Peyer's patch (tissue), 4 donors: ENCODE measurements around the gene SLC2A4RG.

ENCODE experiments used
- CTCF ChIP-seq, 6 experiments: fragments of 450-650 bp in 4 of 6; fragments of 200-600 bp in 2 of 6; sonication (generic) in 1 of 6; IDR thresholded peaks; one replicate each; pipeline ENCODE4 v1.5.1; 2017 to 2019; ENCODE audit warnings: antibody characterized with exemption in 6 of 6, mild to moderate bottlenecking in 3 of 6, moderate library complexity in 1 of 6
- POLR2A ChIP-seq, 2 donors: fragments of 450-650 bp; IDR thresholded peaks; one replicate each; pipeline ENCODE4 v1.5.1; 2017; ENCODE audit warnings: antibody characterized with exemption in 2 of 2, mild to moderate bottlenecking in 2 of 2, moderate library complexity in 2 of 2

DNA sequence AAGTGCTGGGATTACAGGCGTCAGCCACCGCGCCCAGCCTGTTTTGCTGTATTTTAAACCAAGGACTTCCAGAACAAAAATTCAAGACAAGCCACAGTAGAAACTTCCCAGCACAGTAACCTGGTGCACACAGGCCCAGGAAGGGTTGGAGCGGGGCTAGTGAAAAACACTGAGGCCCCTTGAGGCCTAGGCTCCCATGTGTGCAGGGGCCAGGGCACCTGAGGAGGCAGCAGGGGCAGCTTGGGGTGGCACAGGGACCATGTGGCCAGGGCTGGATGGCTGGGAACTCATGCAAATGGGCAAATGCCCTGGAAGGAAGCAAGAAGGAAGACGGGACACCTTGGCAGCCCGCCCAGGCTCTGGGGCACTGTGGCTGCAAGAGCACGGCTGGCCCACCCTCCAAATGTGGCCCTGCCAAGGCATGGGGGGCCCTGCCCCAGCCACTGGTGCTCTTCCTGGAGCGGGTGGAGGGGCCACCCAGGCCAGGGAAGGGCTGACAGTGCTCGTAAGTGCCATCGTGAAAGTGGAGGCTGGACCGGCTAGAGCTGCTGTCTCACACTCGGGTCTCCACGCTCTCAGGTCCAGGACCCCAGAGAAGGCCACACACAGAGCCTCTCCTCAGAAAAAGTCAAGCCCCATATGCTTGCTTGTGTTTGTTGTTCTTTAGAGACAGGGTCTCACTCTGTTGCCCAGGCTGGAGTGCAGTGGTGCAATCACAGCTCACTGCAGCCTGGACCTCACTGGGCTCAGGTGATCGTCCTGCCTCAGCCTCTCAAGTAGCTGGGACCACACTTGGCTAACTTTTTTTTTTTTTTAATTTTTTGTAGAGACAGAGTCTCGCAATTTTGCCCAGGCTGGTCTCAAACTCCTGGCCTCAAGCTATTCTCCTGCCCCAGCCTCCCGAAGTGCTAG is 10.3 kb downstream of the SLC2A4RG start:
- TF ChIP-seq CTCF (IDR thresholded peaks at IDR 0.05) (no peak), POLR2A (IDR thresholded peaks at IDR 0.05) (no peak)
